K562 (cell line): ENCODE data around the gene RNU6-7. TPM values are rescaled to one million over a fixed set of nuclear protein-coding genes. Genes with fewer than 3 reads are reported as not detected.
A peak's percentile ranks its signal among the peaks of the same experiment; 100 is the strongest.

Experiments used
- BDP1 ChIP-seq: IDR thresholded peaks from 3 replicates; pipeline ENCODE4 v1.6.1; 2011; ENCODE audit not compliant: insufficient read length, insufficient read depth
- BRD4 ChIP-seq: fragments of 200-600 bp; sonication (generic); IDR thresholded peaks from 2 replicates; pipeline ENCODE4 v1.6.1; 2017; ENCODE audit warnings: inconsistent platforms
- CEBPG ChIP-seq, 3 experiments: fragments of 200-800 bp in 1 of 3; sonication (Bioruptor generic) in 1 of 3; sonication (generic) in 1 of 3; formaldehyde crosslinking in 1 of 3; IDR thresholded peaks in 2 of 3; conservative IDR thresholded peaks in 1 of 3; 2 replicates each; pipeline versions ENCODE4 v1.6.1 to v1.8.0; 2016 to 2022; ENCODE audit warnings: missing compliant biosample characterization in 2 of 3, missing genetic modification characterization in 2 of 3, mild to moderate bottlenecking in 1 of 3, missing genetic modification reagents in 1 of 3
- CTBP1 ChIP-seq: fragments of 450-650 bp; IDR thresholded peaks from 2 replicates; pipeline ENCODE4 v1.6.1; 2016; ENCODE audit warnings: borderline replicate concordance
- CXXC5 ChIP-seq: fragments of 250-450 bp; sonication (Bioruptor Pico); IDR thresholded peaks from 2 replicates; pipeline ENCODE4 v1.8.0; 2022; ENCODE audit warnings: inconsistent platforms, mild to moderate bottlenecking, moderate library complexity
- DPF2 ChIP-seq: fragments of 450-650 bp; IDR thresholded peaks from 2 replicates; pipeline ENCODE4 v1.6.1; 2016
- HDAC1 ChIP-seq, 2 experiments: fragments of 450-650 bp; IDR thresholded peaks; 2 replicates each; pipeline ENCODE4 v1.6.1; 2016 to 2017; ENCODE audit warnings: inconsistent platforms in 1 of 2, mild to moderate bottlenecking in 1 of 2, moderate library complexity in 1 of 2
- KLF1 ChIP-seq: fragments of 450-650 bp; IDR thresholded peaks from 2 replicates; pipeline ENCODE4 v1.6.1; 2016; ENCODE audit warnings: missing genetic modification characterization, missing compliant biosample characterization
- MEIS2 ChIP-seq: fragments of 450-650 bp; IDR thresholded peaks from 2 replicates; pipeline ENCODE4 v1.6.1; 2014; ENCODE audit warnings: mild to moderate bottlenecking; ENCODE audit not compliant: partially characterized antibody
- MTA3 ChIP-seq: fragments of 450-650 bp; formaldehyde crosslinking; IDR thresholded peaks from 2 replicates; pipeline ENCODE4 v1.6.1; 2017; ENCODE audit warnings: mild to moderate bottlenecking, borderline replicate concordance
- NBN ChIP-seq: fragments of 450-650 bp; IDR thresholded peaks from 2 replicates; pipeline ENCODE4 v1.6.1; 2016; ENCODE audit warnings: low read depth, mild to moderate bottlenecking
- NUFIP1 ChIP-seq: fragments of 450-650 bp; IDR thresholded peaks from 2 replicates; pipeline ENCODE4 v1.6.1; 2018; ENCODE audit not compliant: partially characterized antibody
- U2AF2 ChIP-seq: fragments of 200-400 bp; formaldehyde crosslinking; optimal IDR thresholded peaks from 2 replicates; pipeline ENCODE3; 2017; ENCODE audit warnings: low read depth, mild to moderate bottlenecking, low read length
- ZNF324 ChIP-seq: fragments of 250-450 bp; sonication (Bioruptor Pico); IDR thresholded peaks from 2 replicates; pipeline ENCODE4 v1.4.0; 2020; ENCODE audit warnings: mild to moderate bottlenecking
- polyA plus RNA-seq, 8 experiments: library from polyadenylated mRNA; depleted of rRNA in 4 of 8; stranded (reverse) in 5 of 8; unstranded in 3 of 8; fragments of >200 nt; fragmentation: Nextera tagmentation in 2 of 8; fragmentation: Illumina TruSeq in 1 of 8; extraction: Ambion mirVana in 2 of 8; extraction: Trizol in 1 of 8; gene quantifications; 2 replicates each; pipeline versions ENCODE4 v1.2.1 to v1.2.3, GENCODE V29; 2011 to 2014; ENCODE audit warnings: inconsistent platforms in 1 of 8, missing spikeins in 1 of 8
- total RNA-seq, 7 experiments: library from RNA; depleted of rRNA in 6 of 7; stranded (reverse); fragments of >200 nt in 6 of 7; fragmentation: Illumina TruSeq in 2 of 7; extraction: Trizol in 2 of 7; gene quantifications; 2 replicates each; pipeline versions ENCODE4 v1.2.1 to v1.2.3, GENCODE V29; 2011 to 2021; ENCODE audit warnings: low replicate concordance in 1 of 7
- TF ChIP-seq, protein P1 (sequence below): fragments of 450-650 bp; IDR thresholded peaks from 2 replicates; pipeline ENCODE4 v1.6.1; 2016; ENCODE audit warnings: antibody characterized with exemption
- TF ChIP-seq, protein P2 (sequence below): sonication (generic); formaldehyde crosslinking; IDR thresholded peaks from 2 replicates; pipeline ENCODE4 v1.9.0; 2022; ENCODE audit warnings: mild to moderate bottlenecking, missing genetic modification reagents
- TF ChIP-seq, protein P3 (sequence below): conservative IDR thresholded peaks from 2 replicates; pipeline ENCODE4 v1.6.1; 2011; ENCODE audit warnings: low read depth, mild to moderate bottlenecking, low read length; ENCODE audit not compliant: control insufficient read depth

RNU6-7 gene
- total and polyA plus RNA-seq, 9 of the 15 experiments (the other 6 are each of a cell fraction or from before 2014, with no cell fraction given): not detected

DNA sequence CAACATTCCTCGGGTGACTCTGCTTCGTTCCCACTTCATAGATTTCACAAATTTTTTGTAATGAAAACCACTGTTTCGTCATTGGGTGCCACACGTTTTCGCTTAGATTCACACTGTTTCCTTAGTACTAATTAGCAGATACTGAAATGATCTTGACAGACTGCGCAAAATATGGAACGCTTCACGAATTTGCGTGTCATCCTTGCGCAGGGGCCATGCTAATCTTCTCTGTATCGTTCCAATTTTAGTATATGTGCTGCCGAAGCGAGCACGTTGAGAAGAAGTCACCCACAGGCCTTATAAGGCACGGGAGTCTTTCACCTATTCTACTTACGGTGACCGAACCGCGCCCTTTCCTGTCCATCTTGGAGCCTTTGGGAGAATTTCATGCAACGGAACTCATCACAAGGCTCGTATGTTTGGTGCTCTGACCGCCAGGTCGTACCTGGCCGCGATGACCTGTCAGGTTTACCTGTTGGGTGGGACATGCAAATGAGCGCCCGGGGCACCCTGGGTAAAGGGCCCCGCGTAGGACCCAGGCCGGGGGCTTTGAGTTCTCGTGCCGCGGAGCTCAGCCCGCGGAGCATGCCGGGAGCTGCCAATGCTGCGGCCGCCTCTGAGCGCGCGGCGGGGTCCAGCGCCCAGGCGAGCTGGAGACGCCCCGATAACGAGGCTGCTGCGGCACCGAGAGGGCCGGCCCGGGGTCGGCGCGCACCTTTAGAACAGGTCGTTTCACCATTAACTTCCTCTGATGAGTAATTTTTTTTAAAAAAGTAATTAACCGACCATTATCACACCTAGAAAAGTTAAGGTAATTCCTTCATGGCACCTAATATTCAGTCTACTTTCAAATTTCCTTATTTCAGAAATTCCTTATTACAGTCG is 1.4 kb downstream of the RNU6-7 start, which contains the start of gene RNU6-8 (continued):
- TF ChIP-seq BRD4: 0 out of 2 replicates have a peak, but pooled peaks have one; percentile 29
- no peak for TF ChIP-seq U2AF2
- TF ChIP-seq, protein P1, sequence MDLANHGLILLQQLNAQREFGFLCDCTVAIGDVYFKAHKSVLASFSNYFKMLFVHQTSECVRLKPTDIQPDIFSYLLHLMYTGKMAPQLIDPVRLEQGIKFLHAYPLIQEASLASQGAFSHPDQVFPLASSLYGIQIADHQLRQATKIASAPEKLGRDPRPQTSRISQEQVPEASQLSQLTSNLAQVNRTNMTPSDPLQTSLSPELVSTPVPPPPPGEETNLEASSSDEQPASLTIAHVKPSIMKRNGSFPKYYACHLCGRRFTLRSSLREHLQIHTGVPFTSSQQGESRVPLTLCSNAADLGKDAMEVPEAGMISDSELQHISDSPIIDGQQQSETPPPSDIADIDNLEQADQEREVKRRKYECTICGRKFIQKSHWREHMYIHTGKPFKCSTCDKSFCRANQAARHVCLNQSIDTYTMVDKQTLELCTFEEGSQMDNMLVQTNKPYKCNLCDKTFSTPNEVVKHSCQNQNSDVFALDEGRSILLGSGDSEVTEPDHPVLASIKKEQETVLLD: peak; percentile 44; the same call in 1 of the 2 replicates
- TF ChIP-seq NBN: no peak
- TF ChIP-seq CTBP1: peak; percentile 40; the same call in 1 of the 2 replicates
- no peak for TF ChIP-seq ZNF324 (CRISPR knock-in tag)
- peak; percentile 35 for TF ChIP-seq BDP1
- TF ChIP-seq, protein P2, sequence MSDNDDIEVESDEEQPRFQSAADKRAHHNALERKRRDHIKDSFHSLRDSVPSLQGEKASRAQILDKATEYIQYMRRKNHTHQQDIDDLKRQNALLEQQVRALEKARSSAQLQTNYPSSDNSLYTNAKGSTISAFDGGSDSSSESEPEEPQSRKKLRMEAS (CRISPR knock-in tag): no peak
- no peak for TF ChIP-seq NUFIP1
- TF ChIP-seq MTA3: 0 out of 2 replicates have a peak, but pooled peaks have one; percentile 14
- 0 out of 2 replicates have a peak, but pooled peaks have one; percentile 17 for TF ChIP-seq DPF2
- no peak for TF ChIP-seq CEBPG (CRISPR knock-in tag; IDR thresholded peaks at IDR 0.05)
- peak; percentile 51 to 53; a peak in 2 of 4 replicates for TF ChIP-seq CEBPG (tag; conservative IDR thresholded peaks at IDR 0.05 in 1 of 2, IDR thresholded peaks at IDR 0.05 in 1 of 2)
- TF ChIP-seq MEIS2: peak; percentile 29
- TF ChIP-seq, protein P3, sequence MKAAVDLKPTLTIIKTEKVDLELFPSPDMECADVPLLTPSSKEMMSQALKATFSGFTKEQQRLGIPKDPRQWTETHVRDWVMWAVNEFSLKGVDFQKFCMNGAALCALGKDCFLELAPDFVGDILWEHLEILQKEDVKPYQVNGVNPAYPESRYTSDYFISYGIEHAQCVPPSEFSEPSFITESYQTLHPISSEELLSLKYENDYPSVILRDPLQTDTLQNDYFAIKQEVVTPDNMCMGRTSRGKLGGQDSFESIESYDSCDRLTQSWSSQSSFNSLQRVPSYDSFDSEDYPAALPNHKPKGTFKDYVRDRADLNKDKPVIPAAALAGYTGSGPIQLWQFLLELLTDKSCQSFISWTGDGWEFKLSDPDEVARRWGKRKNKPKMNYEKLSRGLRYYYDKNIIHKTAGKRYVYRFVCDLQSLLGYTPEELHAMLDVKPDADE: no peak
- no peak for TF ChIP-seq KLF1
- peak; percentile 12 to 54; a peak in 1 of 4 replicates for TF ChIP-seq HDAC1 (IDR thresholded peaks at IDR 0.05)
- peak; percentile 54 for TF ChIP-seq CXXC5 (CRISPR knock-in tag)
